Retinal pigment epithelial cell (primary cell): ENCODE results near the gene OR2S2.

Experiments used
- DNase-seq: peaks from one replicate; pipeline ENCODE4 v3.0.0-alpha.2; 2010; ENCODE audit warnings: low read depth
- H3K4me3 ChIP-seq: 2 replicates; pipeline ENCODE4 v1.5.1; 2011; ENCODE audit warnings: mild to moderate bottlenecking, low read length, control low read depth, moderate library complexity
- CTCF ChIP-seq: conservative IDR thresholded peaks from 2 replicates; pipeline ENCODE4 v1.5.1; 2011; ENCODE audit warnings: low read depth, low read length, control low read depth, inconsistent platforms

The OR2S2 gene

DNA sequence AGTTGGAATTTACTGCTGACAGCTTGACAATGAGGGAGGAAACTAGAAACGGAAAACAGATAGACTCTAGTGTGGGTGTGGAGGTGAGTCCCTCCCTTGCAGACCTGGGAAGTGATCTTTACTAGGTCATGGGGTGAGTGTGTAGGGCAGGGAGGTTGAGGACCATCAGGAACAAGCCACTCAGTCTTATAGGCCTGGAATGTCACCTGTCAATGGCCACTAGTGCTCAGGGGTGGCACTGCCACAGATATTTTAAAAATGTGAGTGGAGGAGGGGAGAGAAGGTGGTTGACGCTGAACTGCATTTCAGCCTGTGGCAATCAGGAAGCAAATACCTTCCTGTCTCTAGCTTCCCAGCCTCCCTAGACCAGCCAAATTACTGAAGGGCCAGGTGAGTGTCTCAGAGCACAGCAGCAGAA, 9.0 kb downstream of the OR2S2 start:
- no peak for TF ChIP-seq CTCF
- no peak for DNase-seq
- H3K4me3 ChIP-seq = no peak overlapping the region

DNA sequence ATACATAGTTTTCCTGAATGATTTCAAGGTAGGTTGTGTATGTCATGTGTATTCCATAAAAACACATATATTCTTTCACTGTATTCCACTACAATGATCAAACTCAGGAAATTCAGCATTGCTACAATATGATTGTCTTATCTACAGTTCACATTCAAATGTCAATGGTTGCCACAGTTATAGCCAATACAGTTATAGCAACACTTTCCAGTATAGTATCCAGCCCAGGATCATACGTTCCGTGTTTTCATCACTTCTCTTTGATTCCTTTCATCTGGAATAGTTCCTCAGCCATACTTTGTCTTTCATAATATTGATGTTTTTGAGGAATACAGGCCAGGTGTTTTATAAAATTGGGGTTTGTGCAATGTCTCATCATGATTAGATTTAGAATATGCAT, 9.5 kb downstream of the OR2S2 start:
- DNase-seq = no peak
- no peak for TF ChIP-seq CTCF

DNA sequence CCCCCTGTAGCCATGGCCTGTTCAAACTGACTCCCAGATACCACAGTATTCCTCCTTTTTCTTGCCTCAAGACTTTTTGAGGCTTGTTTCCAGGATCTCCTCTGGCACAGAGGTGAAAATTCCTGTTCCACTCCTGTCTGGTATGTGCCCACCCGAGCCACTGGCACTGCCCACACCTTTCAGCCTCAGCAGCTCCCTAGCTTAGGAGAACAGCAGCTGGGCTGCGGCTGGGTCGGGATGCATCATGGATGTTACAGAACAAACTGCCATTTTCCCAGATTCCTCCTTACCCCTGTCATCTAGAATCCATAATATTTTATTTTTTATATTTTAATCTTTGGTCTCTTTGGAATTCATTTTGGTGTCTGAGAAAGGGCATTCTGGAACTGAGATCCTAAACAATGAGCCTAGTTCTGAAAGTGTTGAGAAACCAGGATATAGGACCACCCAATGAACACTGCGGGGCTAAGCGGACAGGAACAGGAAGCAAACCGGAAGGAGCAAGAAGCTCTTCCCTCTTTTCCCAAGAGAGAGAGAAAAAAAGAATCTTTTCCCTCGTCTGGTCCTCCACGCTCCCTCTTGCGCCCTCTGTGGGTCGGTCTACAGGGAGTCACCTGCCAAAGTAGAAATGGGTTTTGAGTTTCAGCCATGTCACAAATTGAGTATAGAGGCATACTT, 12.5 kb downstream of the OR2S2 start:
- TF ChIP-seq CTCF = peak; percentile 98
- DNase-seq = peak; percentile 29
- H3K4me3 ChIP-seq = peak overlapping the region; percentile 41

More for the DNA sequence above, 9.5 kb downstream of the OR2S2 start:
- no peak overlapping the region for H3K4me3 ChIP-seq

- TF ChIP-seq CTCF = no peak
- no peak for DNase-seq
Observed at GRCh38 chr9:35944841-35945240, 13.1 kb downstream of the OR2S2 start.

DNA sequence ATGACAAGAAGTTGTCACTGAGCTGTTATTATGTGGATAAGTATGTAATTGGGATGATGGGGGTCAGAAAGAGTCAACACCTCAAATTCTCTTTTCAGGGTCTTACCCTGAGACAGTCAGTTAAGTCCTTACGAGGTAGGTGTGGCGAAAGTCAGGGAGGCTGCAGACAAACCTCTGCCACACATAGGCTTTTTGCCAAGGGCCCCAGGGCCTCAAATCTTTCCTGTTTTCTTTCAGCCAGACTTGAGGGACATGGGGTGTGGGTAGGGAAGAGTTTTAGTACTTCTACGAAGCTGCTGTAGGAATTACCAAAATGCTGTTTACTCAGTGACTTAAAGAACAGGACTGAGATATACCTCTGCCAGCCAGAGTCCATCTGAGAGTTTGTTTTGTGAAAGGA, 13.8 kb downstream of the OR2S2 start:
- no peak for TF ChIP-seq CTCF
- H3K4me3 ChIP-seq = no peak overlapping the region
- no peak for DNase-seq

More at GRCh38 chr9:35944841-35945240, 13.1 kb downstream of the OR2S2 start:
- H3K4me3 ChIP-seq = no peak overlapping the region

- no peak overlapping the region for H3K4me3 ChIP-seq
- TF ChIP-seq CTCF = no peak
Observed at GRCh38 chr9:35942286-35942685, 15.7 kb downstream of the OR2S2 start.

More at GRCh38 chr9:35942286-35942685, 15.7 kb downstream of the OR2S2 start:
- no peak for DNase-seq
